GM23338 (cell line): ENCODE results near the gene POLD2.
A peak's percentile ranks its signal among the peaks of the same experiment; 100 is the strongest.

ENCODE experiments used
- CREB1 ChIP-seq: fragments of 250-450 bp; sonication (Bioruptor Pico); IDR thresholded peaks from 2 replicates; pipeline ENCODE4 v1.5.0; 2020; ENCODE audit warnings: low read depth, mild to moderate bottlenecking, moderate library complexity
- CTCF ChIP-seq, 2 experiments: fragments of 200-600 bp in 1 of 2; sonication (generic) in 1 of 2; conservative IDR thresholded peaks; 2 replicates each; pipeline versions ENCODE4 v1.5.1 to v1.6.1; 2016 to 2017; ENCODE audit warnings: antibody characterized with exemption in 2 of 2, low read depth in 2 of 2, mild to moderate bottlenecking in 2 of 2, moderate library complexity in 1 of 2
- ETS1 ChIP-seq: IDR thresholded peaks from 2 replicates; pipeline ENCODE4 v1.6.1; 2016; ENCODE audit warnings: antibody characterized with exemption
- EZH2 ChIP-seq: fragments of 200-600 bp; sonication (generic); IDR thresholded peaks from one replicate; pipeline ENCODE4 v1.8.0; 2017; ENCODE audit warnings: antibody characterized with exemption, mild to moderate bottlenecking, low read depth; ENCODE audit not compliant: unreplicated experiment
- EZH2phosphoT487 ChIP-seq: fragments of 200-600 bp; sonication (generic); IDR thresholded peaks from one replicate; pipeline ENCODE4 v1.8.1; 2018; ENCODE audit warnings: antibody characterized with exemption; ENCODE audit not compliant: unreplicated experiment
- JUNB ChIP-seq: IDR thresholded peaks from one replicate; pipeline ENCODE4 v1.6.1; 2016; ENCODE audit warnings: antibody characterized with exemption; ENCODE audit not compliant: unreplicated experiment
- POLR2AphosphoS5 ChIP-seq: IDR thresholded peaks from 2 replicates; pipeline ENCODE4 v1.6.1; 2016; ENCODE audit warnings: antibody characterized with exemption, low read depth
- REST ChIP-seq: IDR thresholded peaks from one replicate; pipeline ENCODE4 v1.6.1; 2018; ENCODE audit warnings: antibody characterized with exemption; ENCODE audit not compliant: unreplicated experiment
- STAT1 ChIP-seq: IDR thresholded peaks from one replicate; pipeline ENCODE4 v1.6.1; 2016; ENCODE audit warnings: antibody characterized with exemption; ENCODE audit not compliant: unreplicated experiment
- ZNF114 ChIP-seq: fragments of 250-450 bp; sonication (Bioruptor Pico); IDR thresholded peaks from 2 replicates; pipeline ENCODE4 v1.5.0; 2020; ENCODE audit warnings: mild to moderate bottlenecking, moderate library complexity
- ZNF331 ChIP-seq: fragments of 250-450 bp; sonication (Bioruptor Pico); IDR thresholded peaks from 2 replicates; pipeline ENCODE4 v1.5.0; 2020; ENCODE audit warnings: low read depth, mild to moderate bottlenecking, moderate library complexity
- ZNF462 ChIP-seq: fragments of 250-450 bp; sonication (Bioruptor Pico); IDR thresholded peaks from 2 replicates; pipeline ENCODE4 v1.5.0; 2020; ENCODE audit warnings: mild to moderate bottlenecking, moderate library complexity

- 0 out of 4 replicates have a peak, but pooled peaks of 1 of the 2 experiments have one; percentile 5 for TF ChIP-seq CTCF (conservative IDR thresholded peaks at IDR 0.05; ENCODE audit: low read depth in 2 of 2)
- no peak for TF ChIP-seq POLR2AphosphoS5
- no peak for TF ChIP-seq EZH2
- TF ChIP-seq EZH2phosphoT487 = no peak
- no peak for TF ChIP-seq ZNF114 (CRISPR knock-in tag)
- TF ChIP-seq CREB1 (CRISPR knock-in tag) = no peak
- TF ChIP-seq JUNB = no peak
- no peak for TF ChIP-seq REST
- TF ChIP-seq ZNF331 (CRISPR knock-in tag) = no peak
- TF ChIP-seq ETS1 = no peak
- TF ChIP-seq STAT1 = no peak
- TF ChIP-seq ZNF462 (CRISPR knock-in tag) = no peak
Observed at GRCh38 chr7:44080686-44081265, 42.6 kb downstream of the POLD2 start.
